Mucosa of gallbladder (tissue), 1 donor: ENCODE measurements around the gene TMEM38A. TPM values are rescaled to one million over a fixed set of nuclear protein-coding genes. Genes with fewer than 3 reads are reported as not detected.
"Not testable (repeated sequence)": the region's sequence is repeated elsewhere in the genome, so short reads cannot be mapped to it uniquely, and the experiment has no call there.

Experiments
- DNase-seq: peaks from one replicate; pipeline ENCODE4 v3.0.0-alpha.2; 2020; ENCODE audit warnings: low spot score
- total RNA-seq: library from RNA; stranded (reverse); gene quantifications from one replicate; pipeline ENCODE4 v1.2.1, GENCODE V29; 2021
- donor health status: DM: no; HTN: no; CAD: no.

TMEM38A gene
- total RNA-seq, 1 donor from 2014 or later = 4.3 TPM

GRCh38 chr19:16676101-16676798 lies 15.3 kb downstream of the TMEM38A start:
- DNase-seq = no peak

DNA sequence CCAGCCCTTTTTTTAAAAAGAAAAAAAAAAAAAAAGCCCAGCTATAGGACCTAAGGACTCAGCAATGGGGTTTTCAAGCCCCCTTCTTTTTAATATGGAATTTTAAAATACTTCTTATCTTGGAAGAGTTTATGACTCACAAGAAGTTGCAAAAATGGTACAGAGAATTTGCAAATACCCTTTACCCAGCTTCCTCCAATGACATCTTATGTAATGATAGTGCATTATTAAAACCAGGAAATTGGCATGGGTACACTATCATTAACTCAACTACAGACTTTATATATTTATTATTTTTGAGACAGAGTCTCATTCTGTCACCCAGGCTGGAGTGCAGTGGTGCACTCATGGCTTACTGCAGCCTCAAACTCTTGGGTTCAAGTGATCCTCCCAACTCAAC lies 16.1 kb downstream of the TMEM38A start:
- no peak for DNase-seq

GRCh38 chr19:16678498-16678897 lies 17.6 kb downstream of the TMEM38A start:
- DNase-seq = no peak

GRCh38 chr19:16679811-16680210 lies 18.9 kb downstream of the TMEM38A start:
- no peak for DNase-seq

DNA sequence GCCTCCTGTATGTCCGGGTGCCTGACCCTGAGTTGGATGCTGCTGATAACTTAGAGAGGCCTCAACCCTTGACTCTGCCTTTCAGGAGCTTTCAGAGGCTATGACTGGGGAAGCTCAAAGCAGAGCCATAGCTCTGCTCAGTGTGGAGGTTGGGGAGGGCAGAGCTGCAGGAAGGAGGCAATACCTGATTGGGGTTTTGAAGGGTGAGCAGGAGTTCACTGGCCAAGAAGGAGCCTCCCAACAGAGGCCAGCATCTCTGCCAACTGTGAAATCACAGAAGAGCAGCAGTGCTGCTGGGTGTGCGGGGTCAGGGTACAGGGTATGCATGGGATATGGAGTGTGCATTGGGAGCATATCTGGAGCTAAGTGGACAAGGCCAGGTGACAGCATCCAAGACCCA lies 21.6 kb downstream of the TMEM38A start:
- no peak for DNase-seq

- no peak for DNase-seq
Observed at GRCh38 chr19:16684216-16684615, 23.3 kb downstream of the TMEM38A start.

DNA sequence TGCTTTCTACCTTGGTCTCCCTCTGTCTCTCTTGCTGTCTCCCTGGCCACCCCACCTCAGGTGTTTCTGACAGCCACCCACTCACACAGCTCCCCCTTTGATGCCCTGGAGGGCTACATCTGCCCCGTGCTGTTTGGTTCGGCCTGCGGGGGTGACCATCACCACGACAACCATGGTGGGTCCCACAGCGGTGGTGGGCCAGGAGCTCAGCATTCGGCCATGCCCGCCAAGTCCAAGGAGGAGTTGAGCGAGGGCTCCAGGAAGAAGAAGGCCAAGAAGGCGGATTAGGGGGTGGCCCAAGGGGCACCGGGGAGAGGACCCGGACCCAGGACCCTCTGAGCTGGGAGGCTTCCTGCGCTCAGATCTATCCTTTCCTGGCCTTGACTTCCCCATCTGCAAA lies 27.1 kb downstream of the TMEM38A start:
- no peak for DNase-seq

GRCh38 chr19:16698914-16699313 lies 38.0 kb downstream of the TMEM38A start:
- DNase-seq = no peak

- DNase-seq = no peak
Observed at GRCh38 chr19:16702123-16702522, 41.2 kb downstream of the TMEM38A start.

DNA sequence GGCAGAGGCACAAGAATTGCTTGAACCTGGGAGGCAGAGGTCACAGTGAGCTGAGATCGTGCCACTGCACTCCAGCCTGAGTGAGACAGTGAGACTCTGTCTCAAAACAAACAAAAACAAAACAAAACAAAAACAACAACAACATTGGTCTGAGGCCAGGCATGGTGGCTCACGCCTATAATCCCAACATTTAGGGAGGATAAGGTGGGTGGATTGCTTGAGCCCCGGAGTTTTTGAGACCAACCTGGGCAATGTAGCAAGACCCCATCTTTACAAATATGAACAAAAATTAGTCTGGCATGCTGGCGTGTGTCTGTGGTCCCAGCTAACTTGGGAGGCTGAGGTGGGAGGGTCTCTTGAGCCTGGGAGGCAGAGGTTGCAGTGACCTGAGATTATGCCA lies 42.7 kb downstream of the TMEM38A start:
- no peak for DNase-seq

DNA sequence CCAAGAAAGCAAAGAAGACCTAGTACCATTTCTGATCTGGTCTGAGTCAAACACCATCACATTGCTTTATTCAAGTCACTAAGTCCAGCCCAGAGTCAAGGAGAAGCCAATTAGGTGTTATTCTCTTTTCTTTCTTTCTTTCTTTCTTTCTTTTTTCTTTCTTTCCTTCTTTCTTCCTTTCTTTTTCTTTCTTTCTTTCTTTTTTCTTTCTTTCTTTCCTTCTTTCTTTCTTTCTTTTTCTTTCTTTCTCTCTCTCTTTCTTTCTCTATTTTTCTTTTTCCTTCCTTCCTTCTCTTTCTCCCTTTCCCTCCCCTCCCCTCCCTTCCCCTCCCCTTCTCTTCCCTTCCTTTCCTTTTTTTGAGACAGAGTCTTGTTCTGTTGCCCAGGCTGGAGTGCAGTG lies 49.9 kb downstream of the TMEM38A start:
- DNase-seq = not testable (repeated sequence)

GRCh38 chr19:16712295-16712694 lies 51.4 kb downstream of the TMEM38A start:
- DNase-seq = not testable (repeated sequence)

DNA sequence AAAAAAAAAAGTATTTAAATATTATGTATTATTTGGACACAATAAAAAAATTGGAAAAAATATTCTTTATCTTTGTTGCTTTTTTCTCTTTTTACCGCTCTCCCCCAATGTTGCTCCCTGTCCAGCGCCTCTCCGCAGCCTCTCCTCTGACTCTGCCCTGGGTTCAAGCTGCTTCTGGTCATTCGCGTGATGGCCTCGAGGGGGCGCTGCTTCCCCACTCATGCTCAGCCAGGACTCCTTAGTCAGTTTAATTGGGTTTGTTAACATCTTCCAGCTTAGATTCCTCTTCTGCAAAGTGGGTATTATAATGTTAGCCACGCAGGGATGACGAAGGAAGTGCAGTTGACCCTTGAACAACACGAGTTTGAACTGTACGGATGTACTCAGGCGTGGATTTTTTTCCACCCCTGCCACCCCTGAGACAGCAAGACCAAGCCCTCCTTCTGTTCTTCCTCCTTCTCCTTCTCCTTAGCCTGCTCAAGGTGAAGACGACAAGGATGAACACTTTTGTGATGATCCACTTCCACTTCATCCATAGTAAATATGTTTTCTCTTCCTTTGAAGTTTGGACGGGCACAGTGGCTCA lies 53.9 kb downstream of the TMEM38A start:
- DNase-seq = no peak

DNA sequence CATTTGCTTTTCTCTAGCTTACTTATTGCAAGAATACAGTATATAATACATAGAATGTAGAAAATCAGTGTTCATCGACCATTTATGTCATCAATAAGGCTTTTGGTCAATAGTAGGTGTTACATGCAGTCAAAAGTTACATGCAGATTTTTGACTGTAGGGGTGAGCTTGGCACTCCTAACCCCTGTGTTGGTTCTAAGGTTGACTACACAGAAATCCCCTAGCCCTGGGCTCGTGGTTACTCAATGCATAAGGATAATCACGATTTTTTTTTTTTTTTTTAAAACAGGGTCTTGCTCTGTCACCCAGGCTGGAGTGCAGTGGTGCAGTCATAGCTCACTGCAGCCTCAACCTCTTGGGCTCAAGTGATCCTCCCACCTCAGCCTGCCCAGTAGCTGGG lies 54.7 kb downstream of the TMEM38A start:
- DNase-seq = no peak

DNA sequence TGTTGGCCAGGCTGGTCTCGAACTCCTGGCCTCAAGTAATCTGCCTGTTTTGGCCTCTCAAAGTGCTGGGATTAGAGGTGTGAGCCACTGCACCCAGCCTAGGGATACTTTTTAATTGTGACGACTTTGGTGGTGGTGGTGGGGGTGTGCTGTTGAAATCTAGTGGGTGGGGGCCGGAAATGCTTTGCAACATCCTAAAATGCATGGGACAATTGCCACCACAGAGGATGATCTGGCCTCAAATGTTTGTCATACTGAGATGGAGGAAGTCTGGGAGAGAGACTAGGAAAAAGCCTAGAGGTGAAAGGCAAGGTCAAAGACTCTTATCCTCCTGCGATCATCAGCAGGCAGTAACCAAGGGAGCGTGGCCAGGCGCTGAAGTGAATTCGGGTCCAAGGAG lies 60.1 kb downstream of the TMEM38A start:
- no peak for DNase-seq

DNA sequence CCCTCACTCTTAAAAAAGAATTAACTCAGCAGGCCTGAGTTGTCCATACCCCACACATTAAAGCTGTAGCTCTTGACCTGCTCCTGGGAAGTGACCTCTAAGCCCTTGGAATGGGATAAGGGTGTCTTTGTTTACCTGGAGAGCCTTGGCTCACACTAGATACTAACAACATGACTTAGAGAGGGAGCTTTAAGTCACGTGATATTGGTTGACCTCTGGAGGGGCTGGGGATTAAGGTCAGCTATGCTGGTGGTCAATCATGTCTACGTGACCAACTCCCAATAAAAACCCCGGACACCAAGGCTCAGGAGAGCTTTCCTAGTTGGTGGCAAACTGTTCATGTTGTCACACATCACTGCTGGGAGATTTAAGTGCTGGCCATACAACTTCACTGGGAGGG lies 61.7 kb downstream of the TMEM38A start:
- no peak for DNase-seq

DNA sequence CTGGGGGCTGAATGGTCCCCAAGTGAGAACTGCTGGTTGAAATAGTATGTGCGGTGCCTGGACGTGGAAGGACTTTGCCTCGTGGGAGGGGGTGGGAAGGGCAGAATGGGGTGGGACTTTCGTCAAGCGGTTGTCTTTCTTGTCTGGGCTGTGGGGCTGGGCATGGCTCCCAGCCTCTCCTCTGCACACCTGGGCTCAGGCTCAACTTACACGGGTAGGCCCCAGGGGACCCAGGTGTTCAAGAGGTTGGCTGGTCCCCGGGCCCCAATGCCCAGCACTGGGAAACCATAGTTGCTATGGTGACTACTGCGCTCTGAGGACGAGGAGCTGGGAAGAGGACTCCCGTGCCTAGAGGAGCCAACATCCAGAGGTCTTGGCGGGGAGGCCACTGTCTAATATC lies 66.0 kb downstream of the TMEM38A start:
- no peak for DNase-seq

DNA sequence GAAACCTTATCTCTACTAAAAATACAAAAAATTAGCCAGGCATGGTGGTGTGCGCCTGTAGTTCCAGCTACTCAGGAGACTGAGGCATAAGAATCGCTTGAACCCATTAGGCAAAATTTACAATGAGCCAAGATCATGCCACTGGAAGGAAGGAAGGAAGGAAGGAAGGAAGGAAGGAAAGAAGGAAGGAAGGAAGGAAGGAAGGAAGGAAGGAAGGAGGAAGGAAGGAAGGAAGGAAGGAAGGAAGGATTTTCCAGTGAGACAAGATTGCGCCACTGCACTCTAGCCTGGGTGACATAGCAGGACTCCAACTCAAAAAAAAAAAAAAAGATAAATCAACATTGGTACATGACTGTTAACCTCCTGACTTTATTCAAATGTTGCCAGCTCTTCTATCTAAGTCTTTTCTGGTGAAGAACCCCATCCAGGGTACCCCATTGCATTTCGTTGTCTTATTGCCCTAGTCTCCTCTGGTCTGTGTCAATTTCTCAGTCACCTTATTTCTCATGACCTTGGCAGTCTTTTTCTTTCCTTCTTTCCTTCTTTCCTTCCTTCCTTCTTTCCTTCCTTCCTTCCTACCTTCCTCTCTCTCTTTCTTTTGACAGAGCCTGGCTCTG lies 74.8 kb downstream of the TMEM38A start:
- not testable (repeated sequence) for DNase-seq

GRCh38 chr19:16736709-16737108 lies 75.8 kb downstream of the TMEM38A start:
- DNase-seq = no peak

DNA sequence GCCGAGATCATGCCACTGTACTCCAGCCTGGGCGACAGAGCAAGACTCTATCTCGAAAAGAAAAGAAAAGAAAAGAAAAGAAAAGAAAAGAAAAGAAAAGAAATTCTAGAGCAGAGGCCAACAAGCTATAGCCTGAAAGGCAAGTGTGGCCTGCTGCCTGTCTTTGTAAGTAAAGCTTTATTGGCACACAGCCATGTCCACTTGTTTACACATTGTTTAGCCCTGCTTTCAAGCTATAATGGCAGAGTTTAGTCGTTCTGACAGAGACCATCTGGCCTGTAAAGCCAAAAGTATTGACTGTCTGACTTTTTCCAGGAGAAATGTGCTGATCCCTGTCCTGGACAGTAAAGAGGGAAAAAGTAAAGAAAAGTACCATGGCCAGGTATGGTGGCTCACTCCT lies 77.0 kb downstream of the TMEM38A start:
- DNase-seq = peak; percentile 13

DNA sequence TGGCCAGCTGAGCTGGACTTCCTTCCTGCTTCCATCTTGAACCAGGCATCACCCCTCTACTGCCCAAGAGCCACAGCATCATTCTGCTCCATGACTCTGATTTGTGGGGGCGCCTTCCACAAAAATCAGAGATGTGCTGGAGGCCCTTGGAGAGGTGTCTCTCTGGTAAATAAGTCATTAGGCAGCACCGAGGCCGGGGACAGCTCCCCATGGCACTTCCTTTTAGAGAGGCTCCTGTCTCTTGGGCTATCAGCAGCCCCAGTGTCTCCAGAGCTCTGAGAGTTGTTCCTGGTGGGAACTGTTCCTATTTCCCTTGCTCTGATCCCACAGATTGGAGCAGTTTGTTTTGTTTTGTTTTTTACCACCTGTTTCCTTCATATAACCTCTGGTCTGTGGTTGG lies 78.6 kb downstream of the TMEM38A start:
- DNase-seq = no peak
